ENCODE results near the gene KMT2B.
"Not testable (repeated sequence)": the region's sequence is repeated elsewhere in the genome, so short reads cannot be mapped to it uniquely, and the experiment has no call there.

GRCh38 chr19:35691106-35691505, 26.7 kb upstream of the KMT2B start:
- TF ChIP-seq, protein P1, sequence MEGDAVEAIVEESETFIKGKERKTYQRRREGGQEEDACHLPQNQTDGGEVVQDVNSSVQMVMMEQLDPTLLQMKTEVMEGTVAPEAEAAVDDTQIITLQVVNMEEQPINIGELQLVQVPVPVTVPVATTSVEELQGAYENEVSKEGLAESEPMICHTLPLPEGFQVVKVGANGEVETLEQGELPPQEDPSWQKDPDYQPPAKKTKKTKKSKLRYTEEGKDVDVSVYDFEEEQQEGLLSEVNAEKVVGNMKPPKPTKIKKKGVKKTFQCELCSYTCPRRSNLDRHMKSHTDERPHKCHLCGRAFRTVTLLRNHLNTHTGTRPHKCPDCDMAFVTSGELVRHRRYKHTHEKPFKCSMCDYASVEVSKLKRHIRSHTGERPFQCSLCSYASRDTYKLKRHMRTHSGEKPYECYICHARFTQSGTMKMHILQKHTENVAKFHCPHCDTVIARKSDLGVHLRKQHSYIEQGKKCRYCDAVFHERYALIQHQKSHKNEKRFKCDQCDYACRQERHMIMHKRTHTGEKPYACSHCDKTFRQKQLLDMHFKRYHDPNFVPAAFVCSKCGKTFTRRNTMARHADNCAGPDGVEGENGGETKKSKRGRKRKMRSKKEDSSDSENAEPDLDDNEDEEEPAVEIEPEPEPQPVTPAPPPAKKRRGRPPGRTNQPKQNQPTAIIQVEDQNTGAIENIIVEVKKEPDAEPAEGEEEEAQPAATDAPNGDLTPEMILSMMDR (conservative IDR thresholded peaks at IDR 0.05; ENCODE audit: low read depth, low read length): not testable (repeated sequence)
- not testable (repeated sequence) for TF ChIP-seq EZH2phosphoT487 (IDR thresholded peaks at IDR 0.05; ENCODE audit: borderline replicate concordance, low read length)

All from PC-3 (cell line).